Ovary (tissue), 9 donors: ENCODE measurements around the gene PLA2G12A. TPM values are rescaled to one million over a fixed set of nuclear protein-coding genes. Genes with fewer than 3 reads are reported as not detected.

Experiments used
- DNase-seq, 5 donors: peaks; one replicate each; pipeline ENCODE4 v3.0.0-alpha.2; 2019 to 2020
- H3K27ac ChIP-seq, 2 donors: fragments of 200-600 bp; one replicate each; pipeline versions ENCODE4 v1.5.1 to v1.8.0; 2019 to 2022
- H3K27me3 ChIP-seq: fragments of 200-600 bp; one replicate; pipeline ENCODE4 v1.8.0; 2022
- H3K36me3 ChIP-seq: fragments of 200-600 bp; sonication (generic); one replicate; pipeline ENCODE4 v1.5.1; 2019
- H3K4me1 ChIP-seq: one replicate; pipeline ENCODE4 v1.8.1; 2013; ENCODE audit warnings: mild to moderate bottlenecking, moderate library complexity; ENCODE audit not compliant: insufficient read depth
- H3K4me3 ChIP-seq: fragments of 200-600 bp; sonication (generic); one replicate; pipeline ENCODE4 v1.5.1; 2017
- H3K9me3 ChIP-seq, 2 donors: fragments of 200-600 bp in 1 of 2; sonication (generic) in 1 of 2; one replicate each; pipeline versions ENCODE4 v1.5.1 to v1.8.1; 2013 to 2019; ENCODE audit warnings: mild to moderate bottlenecking in 1 of 2, moderate library complexity in 1 of 2
- CTCF ChIP-seq, 3 donors: fragments of 450-650 bp in 2 of 3; fragments of 200-600 bp in 1 of 3; IDR thresholded peaks; one replicate each; pipeline versions ENCODE4 v1.5.1 to v1.8.0; 2016 to 2022; ENCODE audit warnings: antibody characterized with exemption in 3 of 3, mild to moderate bottlenecking in 1 of 3
- EP300 ChIP-seq: sonication (generic); formaldehyde crosslinking; IDR thresholded peaks from one replicate; pipeline ENCODE4 v1.6.1; 2017; ENCODE audit warnings: antibody characterized with exemption
- POLR2A ChIP-seq: fragments of 450-650 bp; IDR thresholded peaks from one replicate; pipeline ENCODE4 v1.6.1; 2017; ENCODE audit warnings: antibody characterized with exemption, mild to moderate bottlenecking, moderate library complexity
- WGBS, 3 donors: extraction: QIAGEN DNeasy Blood & Tissue Kit in 1 of 3; methylation state at CpG; one replicate each; pipeline versions ENCODE4 v1.1.5 to v1.1.7; 2013 to 2017; 5-methylcytosine and 5-hydroxymethylcytosine counted together
- intact Hi-C, 4 donors: fragments of 100-400 bp; cut with DNase I; formaldehyde crosslinking; loops; one replicate each; pipeline versions ENCODE4 v1.11.0 to v1.15.1; 2022 to 2023
- polyA plus RNA-seq, 2 donors: library from polyadenylated mRNA; stranded (reverse); fragments of 200-250 nt in 1 of 2; fragments of 350-450 nt in 1 of 2; fragmentation: Illumina TruSeq in 1 of 2; extraction: RNeasy Lipid Tissue Mini Kit (QIAGEN cat#74804) in 1 of 2; gene quantifications; one replicate each; pipeline ENCODE4 v1.2.3, GENCODE V29; 2013 to 2014
- total RNA-seq, 7 donors: library from RNA; depleted of rRNA in 2 of 7; stranded (reverse); fragments of >200 nt in 2 of 7; fragmentation: NEBNext Ultra II Directional in 3 of 7; extraction: Animal tissue kit (Norgen Biotek cat#: 25700) in 3 of 7; gene quantifications; one replicate each; pipeline versions ENCODE4 v1.1.0 to v1.2.4, GENCODE V29; 2016 to 2023
- donor health status: DM: no; HTN: no; CAD: no; lungs with moderate emphysema.
- donor health status: DM: no; HTN: no; CAD: no.
- donor health status: Bipolar disorder and iron deficiency.
- donor health status: DM: yes; HTN: yes; CAD: no.
- donor health status: DM: no; HTN: no; CAD: no.
- donor health status: DM: yes; HTN: yes; CAD: no.

PLA2G12A gene
- total and polyA plus RNA-seq, 9 donors, result 11.0 to 84.3 (median 31.7) TPM

- no peak for TF ChIP-seq EP300
- TF ChIP-seq CTCF (IDR thresholded peaks at IDR 0.05), result no peak
- no peak for TF ChIP-seq POLR2A
- intact Hi-C loops, result no loop called here
- Histone ChIP-seq H3K36me3 (no peaks in the 10 kb centered on the region), H3K4me3 (no peak overlapping the region), H3K27me3 (no peaks in the 10 kb centered on the region), H3K9me3 (no peaks in the 10 kb centered on the region), H3K27ac (no peak overlapping the region), H3K4me1 (no peaks in the 10 kb centered on the region)
- no peak for DNase-seq
These were observed 57.5 kb downstream of the PLA2G12A start for GRCh38 chr4:109672169-109672930.

- intact Hi-C loops, result no loop called here
- TF ChIP-seq POLR2A (no peak), EP300 (no peak), CTCF (IDR thresholded peaks at IDR 0.05) (no peak)
- H3K36me3 ChIP-seq, result no peaks in the 10 kb centered on the region
These were observed 58.5 kb downstream of the PLA2G12A start for GRCh38 chr4:109671350-109671749.

GRCh38 chr4:109665783-109666485 is 63.9 kb downstream of the PLA2G12A start:
- Histone ChIP-seq H3K36me3 (no peaks in the 10 kb centered on the region), H3K27ac (no peak overlapping the region), H3K4me3 (no peak overlapping the region), H3K27me3 (no peaks in the 10 kb centered on the region), H3K4me1 (no peaks in the 10 kb centered on the region), H3K9me3 (no peaks in the 10 kb centered on the region)
- intact Hi-C loops, result no loop called here
- DNase-seq, result no peak
- 73 to 79% (median 74%) methylated on average over 5 of the region's 5 CpGs for WGBS, 3 donors
- TF ChIP-seq POLR2A, result no peak
- TF ChIP-seq EP300, result no peak

More at GRCh38 chr4:109671350-109671749, 58.5 kb downstream of the PLA2G12A start:
- Histone ChIP-seq H3K4me1 (no peaks in the 10 kb centered on the region), H3K27me3 (no peaks in the 10 kb centered on the region), H3K27ac (no peak overlapping the region), H3K4me3 (no peak overlapping the region), H3K9me3 (no peaks in the 10 kb centered on the region)
- DNase-seq, result no peak

DNA sequence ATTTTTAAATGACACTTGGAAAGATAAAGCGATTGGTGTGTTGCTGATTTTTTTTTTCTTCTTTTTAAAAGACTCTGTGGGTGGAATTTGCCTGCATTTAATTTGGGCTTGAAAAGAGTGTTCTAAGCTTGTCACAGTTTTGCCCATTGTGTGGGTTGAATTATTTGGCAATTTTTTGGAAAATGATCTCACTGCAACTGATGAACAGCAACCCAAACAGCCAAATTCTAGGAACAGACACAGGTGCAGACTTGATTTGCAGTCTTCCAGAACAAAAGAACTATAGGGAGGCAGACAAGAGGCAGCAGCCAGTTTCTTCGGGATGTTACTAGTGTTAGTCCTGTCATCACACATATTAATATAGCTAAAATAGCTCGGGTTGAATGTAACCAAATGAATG is 67.1 kb downstream of the PLA2G12A start:
- Histone ChIP-seq H3K4me1 (no peaks in the 10 kb centered on the region), H3K27me3 (no peaks in the 10 kb centered on the region), H3K27ac (no peak overlapping the region), H3K36me3 (no peaks in the 10 kb centered on the region), H3K9me3 (no peaks in the 10 kb centered on the region), H3K4me3 (no peak overlapping the region)
- 59 to 73% (median 64%) methylated on average over 3 of the region's 3 CpGs for WGBS, 3 donors
- intact Hi-C loops, result no loop called here
- TF ChIP-seq CTCF (IDR thresholded peaks at IDR 0.05) (no peak), POLR2A (no peak), EP300 (no peak)
- no peak for DNase-seq

- intact Hi-C loops, result no loop called here
- no peak for DNase-seq
- H3K9me3 ChIP-seq, result no peaks in the 10 kb centered on the region
- no peaks in the 10 kb centered on the region for H3K36me3 ChIP-seq
- no peak overlapping the region for H3K4me3 ChIP-seq
- H3K4me1 ChIP-seq, result no peaks in the 10 kb centered on the region
- no peak overlapping the region for H3K27ac ChIP-seq
- H3K27me3 ChIP-seq, result no peaks in the 10 kb centered on the region
- TF ChIP-seq CTCF (IDR thresholded peaks at IDR 0.05) (no peak), POLR2A (no peak), EP300 (no peak)
- 70 to 83% (median 74%) methylated on average over 2 of the region's 2 CpGs for WGBS, 3 donors
These were observed 67.8 kb downstream of the PLA2G12A start for GRCh38 chr4:109662116-109662515.
